ENCODE data around the gene GDA. TPM values are rescaled to one million over a fixed set of nuclear protein-coding genes. Genes with fewer than 3 reads are reported as not detected.
A peak's percentile ranks its signal among the peaks of the same experiment; 100 is the strongest.

GDA gene
- total RNA-seq, 1 experiment from 2014 or later, result 49.4 TPM

DNA sequence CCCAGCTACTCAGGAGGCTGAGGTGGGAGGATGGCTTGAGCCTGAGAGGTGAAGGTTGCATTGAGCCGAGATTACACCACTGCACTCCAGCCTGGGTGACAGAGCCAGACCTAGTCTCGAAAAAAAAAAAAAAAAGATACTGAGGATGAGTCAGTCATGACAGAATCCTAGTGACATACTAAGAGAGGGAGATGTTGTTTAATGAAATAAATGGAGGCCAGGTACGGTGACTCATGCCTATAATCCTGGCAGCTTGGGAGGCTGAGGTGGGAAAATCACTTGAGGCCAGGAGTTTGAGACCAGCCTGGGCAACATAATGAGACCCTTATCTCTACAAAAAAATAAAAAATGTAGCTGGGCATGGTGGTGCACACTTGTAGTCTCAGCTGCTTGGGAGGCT lies 108.6 kb downstream of the GDA start:
- H3K4me1 ChIP-seq (ENCODE audit: control insufficient read depth in 1 of 2, insufficient read depth in 2 of 2, low read length in 2 of 2), result peaks cover 0 to 19% of the 10 kb centered on the region in 2 experiments; a peak in 2 of 4 replicates
- no peak overlapping the region for H3K4me3 ChIP-seq (replicated peaks in 1 of 2; ENCODE audit: low read depth in 1 of 2, low read length in 2 of 2)
- peak; percentile 42; the same call in 1 of the 2 replicates for ATAC-seq
- ChIA-PET POLR2A (no interaction called here), RAD21 (ENCODE audit: low non-redundant PET in 1 of 2, low total read pairs in 2 of 2, uncharacterized antibody in 2 of 2, unreplicated experiment in 2 of 2) (no interaction called here), CTCF (interaction anchor here (0.7 kb wide), 1 partner anchor 15 kb away, joined by 3 read pairs; no protein-coding TSS in a partner anchor)
- no peaks in the 10 kb centered on the region for H4K20me1 ChIP-seq (ENCODE audit: insufficient read depth)
- no peak overlapping the region for H3K9ac ChIP-seq (ENCODE audit: low read length)
- intact Hi-C loops (cut with micrococcal nuclease), result no loop called here
- DNase-seq (ENCODE audit: low read depth, low spot score), result peak; percentile 51
- H3K9me3 ChIP-seq (ENCODE audit: control insufficient read depth in 1 of 2, insufficient read depth in 1 of 2, low read depth in 1 of 2, low read length in 2 of 2), result no peaks in the 10 kb centered on the region
- no peak overlapping the region for H3K27ac ChIP-seq (ENCODE audit: low read depth, low read length)
- no peaks in the 10 kb centered on the region for H3K9me2 ChIP-seq (ENCODE audit: insufficient read depth)
- no peaks in the 10 kb centered on the region for H3K79me2 ChIP-seq (ENCODE audit: insufficient read depth, low read length)
- no peak overlapping the region for H2AFZ ChIP-seq (ENCODE audit: low read depth, low read length, poor library complexity, severe bottlenecking)
- H3K36me3 ChIP-seq (ENCODE audit: control insufficient read depth in 1 of 2, insufficient read depth in 2 of 2, low read length in 2 of 2), result 0 out of 4 replicates have a peak, but pooled peaks cover 0 to 5% of the 10 kb centered on the region in 2 experiments
- no peak overlapping the region for H3K4me2 ChIP-seq (ENCODE audit: low read length)
- TF ChIP-seq, protein P1, sequence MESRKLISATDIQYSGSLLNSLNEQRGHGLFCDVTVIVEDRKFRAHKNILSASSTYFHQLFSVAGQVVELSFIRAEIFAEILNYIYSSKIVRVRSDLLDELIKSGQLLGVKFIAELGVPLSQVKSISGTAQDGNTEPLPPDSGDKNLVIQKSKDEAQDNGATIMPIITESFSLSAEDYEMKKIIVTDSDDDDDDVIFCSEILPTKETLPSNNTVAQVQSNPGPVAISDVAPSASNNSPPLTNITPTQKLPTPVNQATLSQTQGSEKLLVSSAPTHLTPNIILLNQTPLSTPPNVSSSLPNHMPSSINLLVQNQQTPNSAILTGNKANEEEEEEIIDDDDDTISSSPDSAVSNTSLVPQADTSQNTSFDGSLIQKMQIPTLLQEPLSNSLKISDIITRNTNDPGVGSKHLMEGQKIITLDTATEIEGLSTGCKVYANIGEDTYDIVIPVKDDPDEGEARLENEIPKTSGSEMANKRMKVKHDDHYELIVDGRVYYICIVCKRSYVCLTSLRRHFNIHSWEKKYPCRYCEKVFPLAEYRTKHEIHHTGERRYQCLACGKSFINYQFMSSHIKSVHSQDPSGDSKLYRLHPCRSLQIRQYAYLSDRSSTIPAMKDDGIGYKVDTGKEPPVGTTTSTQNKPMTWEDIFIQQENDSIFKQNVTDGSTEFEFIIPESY (IDR thresholded peaks at IDR 0.05; ENCODE audit: extremely low read depth, insufficient replicate concordance, low read length), result no peak
- TF ChIP-seq EZH2phosphoT487 (IDR thresholded peaks at IDR 0.05; ENCODE audit: borderline replicate concordance) (no peak), YY1 (IDR thresholded peaks at IDR 0.05; ENCODE audit: extremely low read depth, insufficient replicate concordance, low read depth, low read length) (no peak), CEBPB (IDR thresholded peaks at IDR 0.05; ENCODE audit: low read depth) (no peak), FOSL1 (IDR thresholded peaks at IDR 0.05; ENCODE audit: low read depth) (peak; percentile 64), SP1 (IDR thresholded peaks at IDR 0.05; ENCODE audit: low read depth) (no peak), JUND (IDR thresholded peaks at IDR 0.05) (peak; percentile 45)
- TF ChIP-seq, protein P2, sequence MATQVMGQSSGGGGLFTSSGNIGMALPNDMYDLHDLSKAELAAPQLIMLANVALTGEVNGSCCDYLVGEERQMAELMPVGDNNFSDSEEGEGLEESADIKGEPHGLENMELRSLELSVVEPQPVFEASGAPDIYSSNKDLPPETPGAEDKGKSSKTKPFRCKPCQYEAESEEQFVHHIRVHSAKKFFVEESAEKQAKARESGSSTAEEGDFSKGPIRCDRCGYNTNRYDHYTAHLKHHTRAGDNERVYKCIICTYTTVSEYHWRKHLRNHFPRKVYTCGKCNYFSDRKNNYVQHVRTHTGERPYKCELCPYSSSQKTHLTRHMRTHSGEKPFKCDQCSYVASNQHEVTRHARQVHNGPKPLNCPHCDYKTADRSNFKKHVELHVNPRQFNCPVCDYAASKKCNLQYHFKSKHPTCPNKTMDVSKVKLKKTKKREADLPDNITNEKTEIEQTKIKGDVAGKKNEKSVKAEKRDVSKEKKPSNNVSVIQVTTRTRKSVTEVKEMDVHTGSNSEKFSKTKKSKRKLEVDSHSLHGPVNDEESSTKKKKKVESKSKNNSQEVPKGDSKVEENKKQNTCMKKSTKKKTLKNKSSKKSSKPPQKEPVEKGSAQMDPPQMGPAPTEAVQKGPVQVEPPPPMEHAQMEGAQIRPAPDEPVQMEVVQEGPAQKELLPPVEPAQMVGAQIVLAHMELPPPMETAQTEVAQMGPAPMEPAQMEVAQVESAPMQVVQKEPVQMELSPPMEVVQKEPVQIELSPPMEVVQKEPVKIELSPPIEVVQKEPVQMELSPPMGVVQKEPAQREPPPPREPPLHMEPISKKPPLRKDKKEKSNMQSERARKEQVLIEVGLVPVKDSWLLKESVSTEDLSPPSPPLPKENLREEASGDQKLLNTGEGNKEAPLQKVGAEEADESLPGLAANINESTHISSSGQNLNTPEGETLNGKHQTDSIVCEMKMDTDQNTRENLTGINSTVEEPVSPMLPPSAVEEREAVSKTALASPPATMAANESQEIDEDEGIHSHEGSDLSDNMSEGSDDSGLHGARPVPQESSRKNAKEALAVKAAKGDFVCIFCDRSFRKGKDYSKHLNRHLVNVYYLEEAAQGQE (IDR thresholded peaks at IDR 0.05; ENCODE audit: low read depth), result no peak
- TF ChIP-seq, protein P3, sequence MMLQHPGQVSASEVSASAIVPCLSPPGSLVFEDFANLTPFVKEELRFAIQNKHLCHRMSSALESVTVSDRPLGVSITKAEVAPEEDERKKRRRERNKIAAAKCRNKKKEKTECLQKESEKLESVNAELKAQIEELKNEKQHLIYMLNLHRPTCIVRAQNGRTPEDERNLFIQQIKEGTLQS (IDR thresholded peaks at IDR 0.05), result no peak
- H3K27me3 ChIP-seq (ENCODE audit: insufficient read depth, low read length), result no peaks in the 10 kb centered on the region
- BruUV-seq (replicated peaks), result no TSS peak
